Stimulated activated CD8-positive, alpha-beta memory T cell treated with anti-CD3 and anti-CD28 coated beads, Interleukin-12 subunit alpha, Interleukin-12 subunit beta, amount 100 ng/mL, for 24 hours (primary cell): Measurements from ENCODE around the gene SLC28A3.

Experiments
- DNase-seq: peaks from one replicate; pipeline ENCODE4 v3.0.0-alpha.2; 2020; ENCODE audit errors: extremely low read depth

SLC28A3 gene

DNA sequence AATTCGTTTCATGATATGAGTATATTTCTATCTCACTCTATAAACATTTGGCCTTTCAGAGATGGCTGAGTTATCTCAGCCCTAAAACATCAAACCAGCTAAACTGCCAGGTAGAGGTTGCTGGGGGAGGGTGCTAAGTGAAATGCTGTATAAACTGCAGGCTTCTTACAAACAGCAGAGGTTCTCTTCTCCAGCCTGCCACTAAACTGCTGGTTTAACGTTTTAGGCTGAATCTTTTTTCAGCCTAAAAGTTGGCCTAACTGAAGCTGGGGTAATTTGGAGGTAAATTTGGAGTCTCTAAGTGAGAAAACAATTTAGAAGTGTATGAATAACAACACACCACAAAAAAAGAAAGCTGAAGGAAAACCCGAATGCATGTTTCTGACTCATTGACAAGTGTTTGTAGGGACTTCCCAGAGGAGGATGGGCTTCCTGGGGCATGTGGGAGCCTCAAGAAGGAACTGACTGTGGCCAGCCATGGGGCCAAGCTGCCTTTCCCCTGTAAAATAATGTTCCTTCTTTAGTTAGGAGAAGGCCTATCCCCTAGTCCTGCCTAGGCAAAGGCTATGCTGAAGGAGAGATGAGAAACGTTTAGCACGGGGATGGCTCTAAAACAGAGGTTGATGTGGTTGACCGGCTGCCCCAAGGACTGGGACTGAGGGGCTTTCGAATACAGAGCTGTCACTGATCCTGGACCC lies 44.3 kb downstream of the SLC28A3 start:
- DNase-seq = peak; percentile 16

GRCh38 chr9:84294241-84294950 lies 46.2 kb downstream of the SLC28A3 start:
- no peak for DNase-seq

- DNase-seq = no peak
Measured at GRCh38 chr9:84293001-84293798, 47.4 kb downstream of the SLC28A3 start.

- DNase-seq = no peak
Measured at GRCh38 chr9:84285381-84285780, 55.2 kb downstream of the SLC28A3 start.

DNA sequence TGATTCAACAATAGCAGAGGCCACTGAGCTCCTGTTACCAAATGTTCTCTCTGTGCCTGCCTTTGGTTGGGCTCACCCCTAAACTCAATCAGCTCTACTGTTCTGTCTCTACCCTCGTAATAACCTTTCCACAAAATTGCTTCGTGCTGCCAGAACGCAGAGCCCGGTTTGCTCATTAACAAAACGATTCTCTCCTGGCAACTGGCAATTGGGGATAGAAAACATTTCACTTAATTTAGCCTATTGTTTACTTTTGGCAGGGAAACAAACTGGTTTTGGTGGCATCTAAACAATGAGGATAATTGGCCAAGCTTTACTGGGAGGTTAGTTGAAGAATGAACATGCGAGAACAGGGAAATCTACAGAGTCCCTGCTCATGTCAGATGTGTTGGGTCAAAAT lies 56.6 kb downstream of the SLC28A3 start:
- DNase-seq = no peak

- no peak for DNase-seq
Measured at GRCh38 chr9:84278130-84278529, 62.4 kb downstream of the SLC28A3 start.

DNA sequence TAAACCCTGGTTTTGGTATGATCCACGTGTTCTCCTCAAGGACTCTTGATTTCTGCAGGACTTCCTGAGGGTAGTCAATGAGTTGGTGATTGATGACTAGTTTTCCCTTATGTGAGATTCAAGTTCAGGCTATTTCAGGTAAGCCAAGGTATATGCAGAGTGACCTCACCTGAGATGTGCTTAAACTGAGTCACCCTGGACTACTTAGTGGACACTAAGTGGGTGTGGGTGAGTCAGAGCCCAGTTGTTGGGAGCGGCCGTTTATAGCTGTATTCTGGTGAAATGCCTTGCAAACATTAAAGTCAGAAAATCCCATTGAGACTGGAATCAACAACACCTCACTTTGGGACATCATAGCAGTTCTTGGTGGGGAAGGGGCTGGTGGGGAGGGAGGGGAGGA lies 62.9 kb downstream of the SLC28A3 start:
- DNase-seq = no peak

GRCh38 chr9:84276741-84277140 lies 63.8 kb downstream of the SLC28A3 start:
- DNase-seq = no peak

- DNase-seq = no peak
Measured at GRCh38 chr9:84271921-84272556, 68.5 kb downstream of the SLC28A3 start.

GRCh38 chr9:84271531-84271900 lies 69.0 kb downstream of the SLC28A3 start:
- DNase-seq = no peak

DNA sequence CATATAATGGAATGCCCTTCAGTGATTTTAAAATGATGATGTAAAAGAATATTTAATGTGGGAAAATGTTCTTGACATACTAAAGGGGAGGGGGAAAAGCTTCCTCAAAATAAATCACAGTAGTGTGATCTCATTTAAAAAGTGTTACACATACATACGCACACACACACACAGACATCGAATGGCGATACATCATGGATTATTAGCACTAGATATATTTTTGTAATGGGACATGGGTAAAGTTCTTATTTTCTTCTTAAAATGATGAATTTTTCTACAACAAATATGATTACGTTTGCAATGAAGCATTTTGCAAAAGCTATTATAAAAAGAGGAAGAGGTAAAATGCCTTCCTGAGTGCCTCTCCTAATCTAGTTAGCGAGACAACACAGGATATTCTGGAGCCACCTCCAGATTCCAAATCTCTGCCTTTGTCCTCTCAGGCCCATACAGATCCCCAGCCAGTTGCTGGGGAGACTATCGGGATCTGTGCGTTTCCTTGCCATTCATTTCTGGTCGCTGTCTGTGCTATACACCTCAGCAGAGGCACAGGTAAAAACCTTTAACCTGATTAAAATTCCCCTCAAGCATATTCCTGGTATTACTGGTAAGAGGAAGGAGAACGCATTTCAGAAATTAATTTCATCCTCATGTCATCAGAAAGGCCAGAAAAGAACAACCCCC lies 69.6 kb downstream of the SLC28A3 start:
- DNase-seq = no peak

GRCh38 chr9:84266087-84266561 lies 74.4 kb downstream of the SLC28A3 start:
- DNase-seq = no peak

DNA sequence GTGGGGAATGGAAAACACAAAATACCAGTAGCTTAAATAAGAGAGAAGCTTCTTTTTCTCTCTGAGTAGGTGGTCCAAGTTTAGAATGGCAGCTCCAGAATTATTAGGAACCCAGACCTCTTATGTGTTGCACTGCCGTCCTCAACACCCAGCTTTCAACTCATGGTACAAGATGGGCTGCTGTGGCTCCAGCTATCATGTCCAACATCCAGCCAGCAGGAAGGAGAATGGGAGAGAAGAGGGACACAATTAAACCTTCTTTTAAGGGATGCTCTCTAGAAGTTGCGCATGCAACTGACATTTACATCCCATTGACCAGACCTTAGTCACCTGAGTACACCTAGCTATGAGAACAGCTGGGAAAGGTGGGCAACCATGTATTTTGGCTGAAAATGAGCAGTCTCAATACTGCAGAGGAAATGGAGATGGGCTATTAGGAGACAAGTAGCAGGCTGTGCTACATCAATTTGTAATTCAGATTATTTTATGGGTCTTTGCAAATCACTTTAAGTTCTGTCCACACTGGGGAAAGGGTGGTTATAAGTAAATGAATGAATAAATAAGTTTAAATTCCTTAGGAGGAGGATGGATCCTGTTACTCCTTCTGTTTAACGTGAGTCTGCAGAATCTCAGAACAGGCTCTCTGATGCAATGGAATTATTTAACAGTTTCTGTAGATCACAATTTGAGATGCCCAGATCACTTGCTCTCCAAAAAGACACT lies 76.1 kb downstream of the SLC28A3 start:
- no peak for DNase-seq

DNA sequence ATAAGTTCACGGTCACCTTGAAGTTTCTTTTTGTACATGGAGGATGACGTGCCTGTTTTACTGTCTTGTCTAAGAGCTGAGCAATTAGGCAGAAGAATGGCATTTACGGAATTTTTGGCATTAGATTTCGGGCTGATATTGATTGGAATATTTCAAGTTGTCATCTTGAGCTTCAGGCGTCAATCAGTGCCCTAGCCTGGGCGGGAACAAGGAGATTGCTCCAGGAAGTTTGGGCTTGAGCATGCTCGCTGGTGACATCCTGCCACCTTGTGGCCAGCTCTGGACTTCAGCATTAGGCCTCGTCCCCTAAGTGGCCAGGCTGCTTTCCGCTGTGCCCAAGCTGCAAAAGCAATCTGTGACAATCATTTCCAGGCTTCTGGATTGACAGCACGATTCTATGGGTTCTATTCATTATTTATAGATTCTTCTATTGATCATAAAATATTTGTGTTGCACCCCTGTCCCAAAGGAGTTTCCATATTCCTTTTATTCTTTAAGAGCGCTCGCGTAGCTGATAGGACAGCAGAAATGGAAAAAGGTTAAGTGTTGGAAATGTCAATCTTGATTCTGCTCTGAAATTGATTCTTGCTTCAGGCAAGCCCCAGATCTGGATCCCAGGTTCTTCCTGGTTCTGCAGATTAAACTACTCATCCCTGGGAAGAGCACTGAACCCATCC lies 79.3 kb downstream of the SLC28A3 start:
- DNase-seq = no peak

DNA sequence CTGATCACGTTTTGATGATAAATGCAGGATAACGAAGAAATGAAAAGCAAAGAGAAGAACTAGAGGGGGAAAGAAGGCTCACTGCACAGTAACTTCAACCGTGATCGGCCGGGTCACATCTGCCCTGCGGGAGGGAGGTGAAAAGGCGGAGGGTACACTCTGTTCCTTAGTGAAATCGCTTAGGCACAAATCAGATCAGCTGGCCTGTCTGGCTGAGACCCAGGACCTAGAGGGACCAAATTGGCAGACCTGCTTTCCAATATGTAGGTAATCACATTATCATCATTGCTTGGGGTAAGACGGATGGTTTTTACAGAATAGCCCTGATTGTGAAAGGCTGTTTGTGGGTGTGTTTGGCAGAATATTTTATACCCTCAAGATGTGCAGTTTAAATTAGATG lies 82.2 kb downstream of the SLC28A3 start:
- DNase-seq = no peak

DNA sequence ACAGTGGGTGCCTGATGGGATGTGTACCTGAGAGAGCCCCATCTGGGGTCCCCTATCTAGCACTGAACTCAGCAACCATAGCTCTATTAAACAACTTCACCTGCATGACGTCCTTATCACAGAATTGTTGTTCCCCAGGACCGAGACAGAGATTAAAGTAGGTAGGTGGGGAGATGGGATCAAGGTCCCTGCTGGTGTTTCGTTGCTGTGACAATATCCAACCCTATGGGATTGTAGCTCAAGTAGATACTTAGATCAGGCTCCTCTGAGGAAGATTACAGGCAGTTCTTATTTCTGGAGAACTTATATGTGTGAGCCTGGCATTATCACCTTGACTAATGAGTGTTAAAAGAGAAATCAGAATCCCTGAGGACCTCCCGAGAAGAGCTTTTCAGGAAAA lies 84.9 kb downstream of the SLC28A3 start:
- DNase-seq = no peak

GRCh38 chr9:84254972-84255371 lies 85.6 kb downstream of the SLC28A3 start:
- no peak for DNase-seq

GRCh38 chr9:84251921-84252320 lies 88.6 kb downstream of the SLC28A3 start:
- DNase-seq = no peak

- DNase-seq = no peak
Measured at GRCh38 chr9:84241817-84242373, 98.7 kb downstream of the SLC28A3 start.

- no peak for DNase-seq
Measured at GRCh38 chr9:84239343-84239742, 101.2 kb downstream of the SLC28A3 start.
